Endometrium (tissue), 2 donors: Measurements from ENCODE around the gene RGS6.
"Not testable (repeated sequence)": the region's sequence is repeated elsewhere in the genome, so short reads cannot be mapped to it uniquely, and the experiment has no call there.

Source experiments
- FAIRE-seq: peaks from 2 replicates; lab custom pipeline; 2012; peaks lifted over from hg19 to GRCh38; lab: Jason Lieb, UNC
- donor health status: control.
- donor health status: control.

RGS6 gene

DNA sequence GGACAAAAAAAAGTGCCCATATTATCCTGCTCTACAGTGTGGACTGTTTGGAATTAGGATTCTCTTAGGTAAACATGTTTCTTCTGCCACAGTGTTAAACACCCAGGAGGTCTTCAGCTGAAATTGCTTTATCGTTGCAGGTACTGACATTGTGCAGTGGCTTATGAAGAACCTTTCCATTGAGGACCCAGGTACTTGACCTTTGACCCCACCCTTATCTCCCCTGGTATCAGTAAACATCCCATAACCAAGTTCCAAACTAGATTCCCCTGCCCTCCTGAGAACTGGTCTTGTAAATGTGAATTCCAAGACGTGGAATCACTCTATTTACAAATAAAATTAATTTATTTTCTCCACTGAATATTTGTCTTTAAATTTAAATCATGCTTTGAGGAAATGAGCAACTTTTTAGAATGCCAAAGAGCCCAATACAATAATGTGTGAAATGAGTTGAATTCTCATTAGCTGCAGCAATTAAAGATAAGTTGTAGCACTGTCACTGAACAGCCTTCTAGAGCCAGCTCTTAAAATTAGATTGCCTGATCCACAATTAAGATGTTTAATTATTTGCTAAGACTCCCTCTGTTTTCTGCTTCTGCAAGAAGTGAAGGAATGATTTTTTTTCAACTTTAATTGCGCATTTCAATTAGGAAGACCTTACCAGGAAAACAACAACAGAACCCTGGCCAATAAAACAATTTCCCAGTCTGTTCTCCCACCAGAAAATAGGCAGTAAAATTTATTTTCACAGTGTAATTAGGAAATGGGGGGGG is 522.3 kb downstream of the RGS6 start:
- FAIRE-seq: peak; percentile 90

DNA sequence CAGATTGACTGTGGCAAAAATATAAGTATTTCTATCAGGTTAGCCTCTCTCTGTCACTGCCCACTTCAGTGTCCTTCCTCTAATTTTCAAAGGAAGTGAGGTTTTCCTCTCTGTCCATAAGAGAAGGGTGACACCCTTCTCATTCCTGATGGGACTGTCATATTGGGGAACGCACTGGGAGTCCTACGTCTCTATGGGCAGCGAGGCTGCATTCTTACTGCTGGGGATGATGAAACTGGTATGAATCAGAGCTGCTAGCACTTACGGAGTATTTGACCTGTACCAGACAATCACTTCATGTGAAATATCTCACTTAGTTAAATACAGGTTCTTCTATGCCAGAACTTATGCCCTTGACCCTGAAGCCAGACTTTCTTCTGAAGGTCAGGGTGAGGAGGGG is 525.4 kb downstream of the RGS6 start:
- no peak for FAIRE-seq

- FAIRE-seq: no peak
Observed at GRCh38 chr14:72462056-72462455, 529.8 kb downstream of the RGS6 start.

DNA sequence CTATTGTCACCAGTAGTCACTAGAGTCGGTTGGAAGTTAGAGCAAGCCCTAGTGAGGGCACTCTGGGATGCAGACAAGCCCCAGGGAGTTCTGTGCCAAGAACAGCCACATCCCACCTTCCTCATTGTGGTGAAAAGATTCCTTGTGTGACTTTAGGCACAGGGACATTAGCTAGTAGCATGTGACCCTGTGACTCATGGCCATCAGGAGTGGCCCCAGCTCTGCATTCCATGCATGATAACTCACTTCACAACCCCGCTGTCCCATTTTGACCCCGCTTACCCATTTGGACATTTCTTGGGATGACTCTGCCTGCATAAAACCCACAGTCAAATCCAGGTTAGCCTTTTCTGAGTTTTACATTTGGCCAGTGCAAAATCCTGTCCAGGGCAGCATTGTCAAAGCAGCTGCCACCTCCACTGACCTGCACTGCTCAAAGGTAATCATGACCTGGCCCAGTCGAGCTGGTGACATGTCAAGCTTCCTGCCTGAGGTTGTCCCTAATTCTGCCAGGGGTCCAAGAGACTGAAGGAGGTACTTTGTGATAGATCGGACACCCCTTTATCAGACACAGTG is 531.1 kb downstream of the RGS6 start:
- no peak for FAIRE-seq

DNA sequence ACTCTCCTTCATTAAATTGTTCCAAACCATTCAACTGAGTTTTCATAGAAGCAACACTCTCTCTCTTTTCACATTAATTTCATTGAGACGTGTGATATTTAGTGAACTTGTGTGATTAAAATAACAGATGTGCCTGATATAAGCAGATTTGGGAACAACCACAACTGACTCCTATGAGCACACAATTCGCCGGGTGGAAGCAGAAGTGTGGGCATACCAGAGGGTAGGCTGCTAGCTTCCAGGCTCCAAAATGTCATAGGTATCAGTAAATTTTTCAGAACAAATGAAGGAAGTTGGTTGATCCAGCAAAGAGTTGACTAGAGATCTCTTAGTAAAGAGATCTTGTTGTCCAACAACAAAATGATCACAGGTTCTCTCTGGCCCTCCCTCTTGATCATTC is 532.0 kb downstream of the RGS6 start:
- no peak for FAIRE-seq

DNA sequence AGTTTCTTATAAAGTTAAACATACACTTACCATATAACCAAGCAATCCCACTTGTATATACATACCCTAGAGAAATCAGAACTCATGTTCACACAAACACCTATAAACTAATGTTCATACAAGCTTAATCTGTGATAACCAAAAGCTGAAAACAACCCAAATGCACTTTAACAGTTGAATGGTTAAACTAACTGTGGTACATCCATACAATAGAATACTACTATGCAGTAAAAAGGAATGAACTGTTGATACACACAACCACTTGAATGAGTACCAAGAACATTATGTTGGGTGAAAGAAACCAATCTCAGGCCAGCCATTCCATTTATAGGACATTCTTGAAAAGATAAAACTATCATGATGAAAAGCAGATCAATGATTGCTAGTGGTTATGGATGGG is 534.1 kb downstream of the RGS6 start:
- no peak for FAIRE-seq

DNA sequence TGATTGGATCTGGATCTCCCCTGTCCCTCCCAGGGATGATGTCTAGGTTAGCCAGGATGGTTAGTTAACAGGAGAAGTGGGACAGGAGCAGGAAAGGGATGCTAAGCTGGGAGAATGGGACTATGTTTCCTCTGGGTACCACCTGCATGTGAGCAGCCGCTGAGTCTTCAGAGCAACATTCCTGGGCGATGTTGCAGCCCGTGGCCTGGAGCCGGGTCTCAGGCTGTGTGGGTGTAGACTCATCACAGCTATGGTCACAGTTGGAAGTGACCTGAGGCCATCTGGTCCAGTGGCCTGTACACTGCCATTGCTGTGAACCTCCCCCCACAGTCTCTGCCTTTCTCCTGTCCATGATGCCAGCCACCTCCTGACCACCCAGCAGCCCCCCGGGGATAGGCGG is 539.1 kb downstream of the RGS6 start:
- FAIRE-seq: no peak

DNA sequence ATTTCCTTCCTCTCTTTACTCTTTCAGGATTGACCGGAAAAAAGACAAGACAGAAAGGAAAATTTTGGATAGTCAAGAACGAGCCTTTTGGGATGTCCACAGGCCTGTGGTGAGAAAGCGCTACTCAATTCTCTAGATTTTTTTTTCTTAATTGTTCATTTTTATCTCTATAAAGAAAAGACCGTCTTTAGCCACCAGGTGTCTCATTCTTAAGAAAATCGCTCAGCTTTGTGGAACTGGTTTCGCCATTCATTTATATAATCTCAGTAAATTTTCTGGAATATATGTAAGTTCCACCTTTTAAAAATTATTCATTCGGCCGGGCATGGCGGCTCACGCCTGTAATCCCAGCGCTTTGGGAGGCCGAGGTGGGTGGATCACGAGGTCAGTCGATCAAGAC is 540.6 kb downstream of the RGS6 start:
- FAIRE-seq: no peak

DNA sequence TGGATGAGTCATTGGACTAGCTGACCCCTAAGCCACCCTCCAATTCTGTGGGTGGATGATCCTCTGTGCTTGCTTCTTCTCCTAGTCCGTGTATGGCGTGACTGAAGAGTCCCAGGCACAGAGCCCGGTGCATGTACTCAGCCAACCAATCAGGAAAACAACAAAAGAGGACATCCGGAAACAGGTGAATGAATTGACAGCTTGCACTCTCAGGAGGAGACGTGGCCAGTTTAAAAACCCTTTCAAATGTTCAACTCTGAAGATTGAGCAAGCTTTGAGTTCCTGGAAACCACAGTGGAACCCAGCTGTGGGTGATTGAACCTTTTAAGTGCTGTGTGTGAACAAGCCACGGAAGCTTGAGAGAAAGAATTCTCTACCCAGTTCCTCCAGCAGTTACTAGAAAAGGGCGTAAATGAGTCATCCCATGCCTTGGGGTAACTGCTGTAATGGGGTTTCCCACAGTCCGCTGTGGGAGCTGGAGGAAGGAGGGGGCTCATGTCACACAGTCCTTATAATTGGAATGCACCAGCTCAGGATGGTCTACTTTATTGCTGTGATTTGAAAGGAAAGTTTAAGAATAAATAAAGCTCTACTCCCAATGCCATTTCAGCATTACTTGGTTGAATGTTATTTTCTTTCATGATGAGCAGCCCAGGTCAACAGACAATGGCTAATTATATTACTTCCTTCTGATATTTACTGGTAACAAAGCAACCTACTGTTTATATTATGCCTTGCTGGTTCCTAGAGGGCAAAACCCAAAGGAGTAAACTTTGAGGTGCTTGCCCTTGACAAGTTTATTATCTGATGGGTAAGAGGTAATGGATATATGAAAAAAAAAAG is 544.6 kb downstream of the RGS6 start:
- no peak for FAIRE-seq

GRCh38 chr14:72477578-72477977 is 545.3 kb downstream of the RGS6 start:
- not testable (repeated sequence) for FAIRE-seq

DNA sequence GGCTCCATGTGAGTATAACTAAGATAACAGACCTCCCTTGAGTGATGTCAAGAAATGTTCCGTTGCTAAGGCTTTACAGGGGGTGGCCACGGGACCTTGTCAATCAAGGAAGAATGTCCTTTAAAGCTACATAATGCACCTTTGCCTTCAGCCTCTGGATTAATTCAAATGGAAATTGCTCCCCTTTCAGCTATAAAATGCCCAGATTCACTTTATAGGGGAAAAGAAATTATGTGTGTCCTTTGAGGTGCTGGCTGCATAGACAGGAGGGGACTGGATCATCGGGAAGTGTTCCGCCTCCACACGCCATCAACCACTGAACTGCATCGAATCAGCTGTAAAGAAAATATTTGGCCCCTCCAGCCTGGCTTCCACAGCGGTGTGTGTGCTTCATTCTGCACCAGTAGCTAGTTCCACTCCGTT is 546.3 kb downstream of the RGS6 start:
- no peak for FAIRE-seq

DNA sequence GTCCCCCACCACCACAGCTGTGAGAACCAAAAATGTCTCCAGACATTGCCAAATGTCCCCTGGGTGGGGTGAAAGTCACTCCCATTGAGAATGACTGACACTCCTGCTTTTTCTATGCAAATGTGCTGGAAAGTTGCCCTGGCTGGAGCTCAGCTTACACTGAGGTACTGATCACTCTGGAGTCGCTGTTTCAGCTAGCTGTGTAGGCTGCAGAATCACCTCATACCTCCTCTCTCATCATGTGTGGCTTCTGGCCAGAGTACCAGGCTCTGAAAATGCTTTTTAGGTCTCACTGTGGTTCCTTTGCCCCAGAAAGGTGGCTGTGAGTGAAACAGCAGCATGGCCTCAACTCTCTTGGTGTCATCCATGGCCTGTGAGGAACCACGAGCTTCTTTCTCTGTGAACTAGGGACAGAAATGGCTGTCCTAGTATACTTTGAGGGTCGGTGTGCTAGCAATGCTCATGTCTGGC is 547.3 kb downstream of the RGS6 start:
- FAIRE-seq: no peak

- no peak for FAIRE-seq
Observed at GRCh38 chr14:72480464-72481243, 548.4 kb downstream of the RGS6 start.

- no peak for FAIRE-seq
Observed at GRCh38 chr14:72483311-72483710, 551.1 kb downstream of the RGS6 start.

DNA sequence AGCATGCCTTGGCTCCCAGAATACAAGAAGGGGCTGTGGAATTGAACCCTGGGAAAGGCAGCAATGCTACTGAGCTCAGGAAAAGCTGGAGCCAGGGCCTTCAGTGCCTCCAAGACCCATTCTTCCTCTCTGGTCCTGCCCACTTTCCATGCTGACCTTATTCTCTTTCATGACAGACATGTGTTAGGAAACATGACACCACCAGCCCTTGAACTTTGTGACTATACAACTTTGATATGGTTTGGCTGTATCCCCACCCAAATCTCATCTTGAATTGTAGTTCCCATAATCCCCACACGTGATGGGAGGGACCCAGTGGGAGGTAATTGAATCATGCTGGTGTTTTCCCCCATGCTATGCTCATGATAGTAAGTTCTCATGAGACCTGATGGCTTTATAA is 553.5 kb downstream of the RGS6 start:
- no peak for FAIRE-seq

DNA sequence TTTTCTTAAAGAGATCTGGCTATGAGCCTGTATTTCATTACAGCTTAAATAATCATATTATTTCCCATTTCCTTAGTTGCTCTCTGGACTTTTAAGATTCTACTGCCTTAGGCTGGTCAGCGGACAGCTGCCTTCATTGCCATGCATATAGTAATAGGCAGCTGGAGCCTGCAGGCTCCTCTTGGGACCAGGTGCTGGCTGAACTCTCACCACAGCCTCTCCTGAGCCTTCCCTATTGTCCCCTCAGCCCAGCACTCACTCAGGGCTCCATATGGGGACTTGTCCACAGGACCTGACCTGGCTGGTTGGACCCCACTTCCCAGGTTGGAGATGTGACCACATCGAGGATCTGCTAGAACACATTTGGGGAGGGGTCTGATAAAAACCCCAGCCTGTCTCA is 556.3 kb downstream of the RGS6 start:
- FAIRE-seq: no peak

DNA sequence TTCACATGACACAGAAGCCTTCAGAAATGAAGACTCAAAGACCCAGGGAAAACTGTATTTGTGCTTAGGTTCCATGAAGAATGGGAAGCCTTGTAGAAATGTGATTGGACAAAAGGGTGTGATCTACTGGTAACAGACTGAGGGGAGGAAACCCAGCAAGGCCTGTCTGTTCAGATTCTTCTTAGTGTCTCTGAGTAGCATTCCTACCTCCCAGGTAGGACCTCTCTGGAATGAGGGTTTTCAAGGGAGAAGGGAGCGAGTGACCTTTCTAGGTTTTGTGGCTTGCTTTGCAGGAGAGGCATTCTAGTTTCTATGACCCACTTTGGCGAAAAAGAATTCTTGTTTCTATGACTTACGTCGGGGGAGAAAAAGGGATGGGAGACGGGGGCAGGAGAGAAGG is 560.0 kb downstream of the RGS6 start:
- no peak for FAIRE-seq

DNA sequence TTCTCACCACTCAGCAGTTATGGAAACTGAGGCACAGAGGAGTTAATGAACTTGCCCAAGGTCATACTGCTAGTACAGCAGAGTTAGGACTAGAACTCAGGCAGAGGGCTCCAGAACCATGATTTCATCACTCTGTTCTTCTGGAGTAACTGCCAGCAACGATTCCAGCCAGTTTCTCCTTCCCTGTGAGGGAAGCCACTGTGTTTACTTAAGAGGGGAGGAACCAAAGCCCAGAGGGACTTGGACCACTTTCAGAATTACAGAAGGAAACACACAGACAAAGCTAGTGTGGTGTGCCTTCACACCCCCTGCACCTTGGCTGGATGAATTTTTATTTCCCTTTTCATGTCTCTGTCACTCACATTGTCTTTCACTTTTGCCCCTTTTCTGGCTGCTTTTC is 563.4 kb downstream of the RGS6 start:
- FAIRE-seq: no peak

DNA sequence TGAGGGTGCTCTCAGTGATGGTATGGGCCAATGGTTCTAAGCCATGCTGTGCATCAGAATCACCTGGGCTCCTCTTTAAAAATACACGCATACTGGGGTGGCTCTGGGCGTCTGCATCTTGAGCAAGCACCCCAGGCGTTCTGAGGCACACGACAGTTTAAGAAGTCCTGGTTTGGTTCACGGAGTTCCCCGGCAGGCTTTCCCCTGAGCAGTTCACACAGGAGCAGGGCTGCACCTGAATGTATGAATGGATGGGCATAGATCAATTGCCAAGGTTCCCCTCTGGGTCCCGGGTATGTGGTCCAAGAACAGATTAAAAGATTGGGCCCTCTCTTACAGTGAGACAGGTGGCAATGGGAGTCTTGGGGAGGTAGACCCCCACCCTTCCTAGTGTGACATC is 566.4 kb downstream of the RGS6 start:
- no peak for FAIRE-seq

- no peak for FAIRE-seq
Observed at GRCh38 chr14:72499746-72500145, 567.5 kb downstream of the RGS6 start.

DNA sequence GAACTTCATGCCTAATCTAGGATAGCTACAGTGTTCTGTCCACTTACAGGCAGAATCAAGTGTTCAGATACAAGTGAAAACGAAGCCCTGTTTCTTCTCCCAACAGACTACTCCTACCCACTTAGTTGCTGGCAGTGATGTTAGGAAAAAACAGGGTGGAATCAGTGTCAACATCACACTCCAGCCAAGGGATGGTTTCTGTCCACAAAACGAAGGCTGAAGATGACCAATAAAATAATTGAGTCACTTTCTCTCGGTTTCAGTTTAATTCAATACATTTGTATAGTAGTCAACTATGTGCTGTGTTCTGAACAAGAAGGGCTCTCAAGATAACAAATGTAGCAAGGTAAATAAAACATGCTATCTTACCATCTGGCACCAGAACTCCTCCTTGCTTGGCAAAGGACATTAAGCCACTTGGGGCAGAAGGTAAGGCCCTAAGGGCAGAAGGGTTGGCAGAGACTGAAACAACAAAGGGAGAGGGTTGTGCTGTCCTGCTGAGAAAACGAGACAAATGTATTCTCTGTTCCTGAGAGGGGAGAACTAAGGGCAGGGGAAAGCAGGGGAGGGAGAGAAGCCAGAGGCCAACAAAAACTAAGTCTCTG is 568.1 kb downstream of the RGS6 start:
- FAIRE-seq: no peak

- no peak for FAIRE-seq
Observed at GRCh38 chr14:72501439-72501838, 569.2 kb downstream of the RGS6 start.
